Inflammatory macrophage treated with lipopolysaccharide for 4 hours (primary cell): ENCODE measurements around the gene ADGRV1.

ENCODE experiments used
- DNase-seq: peaks from one replicate; pipeline ENCODE4 v3.0.0-alpha.2; 2020

Gene ADGRV1, protein sequence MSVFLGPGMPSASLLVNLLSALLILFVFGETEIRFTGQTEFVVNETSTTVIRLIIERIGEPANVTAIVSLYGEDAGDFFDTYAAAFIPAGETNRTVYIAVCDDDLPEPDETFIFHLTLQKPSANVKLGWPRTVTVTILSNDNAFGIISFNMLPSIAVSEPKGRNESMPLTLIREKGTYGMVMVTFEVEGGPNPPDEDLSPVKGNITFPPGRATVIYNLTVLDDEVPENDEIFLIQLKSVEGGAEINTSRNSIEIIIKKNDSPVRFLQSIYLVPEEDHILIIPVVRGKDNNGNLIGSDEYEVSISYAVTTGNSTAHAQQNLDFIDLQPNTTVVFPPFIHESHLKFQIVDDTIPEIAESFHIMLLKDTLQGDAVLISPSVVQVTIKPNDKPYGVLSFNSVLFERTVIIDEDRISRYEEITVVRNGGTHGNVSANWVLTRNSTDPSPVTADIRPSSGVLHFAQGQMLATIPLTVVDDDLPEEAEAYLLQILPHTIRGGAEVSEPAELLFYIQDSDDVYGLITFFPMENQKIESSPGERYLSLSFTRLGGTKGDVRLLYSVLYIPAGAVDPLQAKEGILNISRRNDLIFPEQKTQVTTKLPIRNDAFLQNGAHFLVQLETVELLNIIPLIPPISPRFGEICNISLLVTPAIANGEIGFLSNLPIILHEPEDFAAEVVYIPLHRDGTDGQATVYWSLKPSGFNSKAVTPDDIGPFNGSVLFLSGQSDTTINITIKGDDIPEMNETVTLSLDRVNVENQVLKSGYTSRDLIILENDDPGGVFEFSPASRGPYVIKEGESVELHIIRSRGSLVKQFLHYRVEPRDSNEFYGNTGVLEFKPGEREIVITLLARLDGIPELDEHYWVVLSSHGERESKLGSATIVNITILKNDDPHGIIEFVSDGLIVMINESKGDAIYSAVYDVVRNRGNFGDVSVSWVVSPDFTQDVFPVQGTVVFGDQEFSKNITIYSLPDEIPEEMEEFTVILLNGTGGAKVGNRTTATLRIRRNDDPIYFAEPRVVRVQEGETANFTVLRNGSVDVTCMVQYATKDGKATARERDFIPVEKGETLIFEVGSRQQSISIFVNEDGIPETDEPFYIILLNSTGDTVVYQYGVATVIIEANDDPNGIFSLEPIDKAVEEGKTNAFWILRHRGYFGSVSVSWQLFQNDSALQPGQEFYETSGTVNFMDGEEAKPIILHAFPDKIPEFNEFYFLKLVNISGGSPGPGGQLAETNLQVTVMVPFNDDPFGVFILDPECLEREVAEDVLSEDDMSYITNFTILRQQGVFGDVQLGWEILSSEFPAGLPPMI (N-terminal part only)

DNA sequence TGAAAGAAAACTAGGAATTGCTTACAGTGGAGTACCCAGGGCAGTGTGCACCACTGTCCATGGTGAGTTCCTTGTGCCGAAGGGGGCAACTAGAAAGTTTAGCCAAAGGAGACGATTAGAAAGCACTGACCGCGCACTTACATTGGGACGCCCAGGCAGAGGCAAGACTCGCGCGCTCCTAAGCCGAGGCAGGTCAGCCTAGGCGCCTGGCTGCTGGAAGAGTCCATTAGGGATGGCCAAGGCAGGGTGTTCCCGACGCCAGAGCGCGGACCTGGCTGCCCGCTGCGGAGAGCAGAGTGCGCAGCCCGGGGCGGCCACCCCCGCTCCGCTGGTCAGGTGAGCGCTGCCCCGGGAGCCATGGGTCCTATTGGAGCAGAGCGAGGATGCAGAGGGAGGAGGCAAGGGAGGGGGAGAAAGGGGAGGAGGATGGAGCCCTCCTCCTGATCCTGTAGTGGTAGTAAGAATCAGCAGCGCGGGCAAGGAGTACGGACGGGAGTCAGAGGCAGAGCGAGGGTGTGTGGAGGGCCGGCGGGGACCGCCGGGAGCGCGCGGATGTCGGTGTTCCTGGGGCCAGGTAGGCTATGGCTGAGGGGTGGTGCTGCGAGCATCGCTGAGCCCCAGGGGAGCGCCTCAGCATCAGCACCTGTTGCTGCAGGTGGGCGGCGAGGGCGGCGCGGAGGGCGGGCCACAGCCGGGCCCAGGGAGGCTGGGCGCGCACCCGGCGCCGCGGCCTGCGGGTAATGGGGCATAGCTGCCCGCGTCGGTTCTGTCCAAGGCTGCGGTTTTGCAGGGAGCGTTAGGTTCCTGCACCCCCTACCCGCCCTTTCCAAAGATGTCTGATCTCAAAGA lies at the start of gene ADGRV1:
TSS of gene ADGRV1 (plus strand) at position 454 of the 849 bp plus-strand sequence. CDS start at position 553, 99 bp downstream.
- DNase-seq: no peak

GRCh38 chr5:90510438-90510837 lies 48.2 kb upstream of the ADGRV1 start:
- DNase-seq: no peak

- DNase-seq: no peak
Measured at GRCh38 chr5:90514520-90514919, 44.1 kb upstream of the ADGRV1 start.

- no peak for DNase-seq
Measured at GRCh38 chr5:90518661-90519060, 39.9 kb upstream of the ADGRV1 start.

- DNase-seq: no peak
Measured at GRCh38 chr5:90519081-90519480, 39.5 kb upstream of the ADGRV1 start.

DNA sequence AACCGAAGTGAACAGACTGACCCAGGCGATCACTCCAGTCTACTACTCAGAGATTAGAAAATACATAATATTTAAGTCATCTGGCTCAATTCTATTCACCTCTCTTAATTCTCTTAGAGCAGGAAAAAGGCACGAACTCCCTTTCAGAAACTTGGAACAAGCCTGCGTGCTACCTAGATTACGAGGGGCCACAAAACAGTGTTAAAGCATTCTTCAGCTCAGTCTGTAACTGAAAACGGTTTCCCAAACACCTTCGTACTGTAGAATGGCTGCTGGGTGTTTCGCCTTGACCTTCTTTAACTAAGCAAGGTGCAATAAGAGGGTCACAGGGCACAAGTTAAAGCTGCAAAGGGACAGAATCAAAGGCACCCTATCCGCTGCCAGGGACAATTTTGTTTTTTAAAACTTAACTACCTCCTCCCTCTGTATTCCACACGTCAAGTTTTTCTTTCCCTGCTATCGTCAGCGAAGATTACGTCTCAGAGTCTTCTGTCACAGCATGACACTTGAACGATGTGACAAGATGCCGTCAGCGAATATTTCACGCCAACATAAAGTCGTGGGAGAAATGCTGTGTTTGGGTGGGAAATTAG lies 29.9 kb upstream of the ADGRV1 start:
- DNase-seq: peak; percentile 66

- DNase-seq: peak; percentile 92
Measured at GRCh38 chr5:90529194-90529938, 29.2 kb upstream of the ADGRV1 start, which contains the start of gene LYSMD3. LYSMD3 (minus strand) TSS chr5:90529584; CDS start chr5:90525289, 4,295 bp downstream.

GRCh38 chr5:90529939-90530677 lies 28.5 kb upstream of the ADGRV1 start:
- peak; percentile 66 for DNase-seq

DNA sequence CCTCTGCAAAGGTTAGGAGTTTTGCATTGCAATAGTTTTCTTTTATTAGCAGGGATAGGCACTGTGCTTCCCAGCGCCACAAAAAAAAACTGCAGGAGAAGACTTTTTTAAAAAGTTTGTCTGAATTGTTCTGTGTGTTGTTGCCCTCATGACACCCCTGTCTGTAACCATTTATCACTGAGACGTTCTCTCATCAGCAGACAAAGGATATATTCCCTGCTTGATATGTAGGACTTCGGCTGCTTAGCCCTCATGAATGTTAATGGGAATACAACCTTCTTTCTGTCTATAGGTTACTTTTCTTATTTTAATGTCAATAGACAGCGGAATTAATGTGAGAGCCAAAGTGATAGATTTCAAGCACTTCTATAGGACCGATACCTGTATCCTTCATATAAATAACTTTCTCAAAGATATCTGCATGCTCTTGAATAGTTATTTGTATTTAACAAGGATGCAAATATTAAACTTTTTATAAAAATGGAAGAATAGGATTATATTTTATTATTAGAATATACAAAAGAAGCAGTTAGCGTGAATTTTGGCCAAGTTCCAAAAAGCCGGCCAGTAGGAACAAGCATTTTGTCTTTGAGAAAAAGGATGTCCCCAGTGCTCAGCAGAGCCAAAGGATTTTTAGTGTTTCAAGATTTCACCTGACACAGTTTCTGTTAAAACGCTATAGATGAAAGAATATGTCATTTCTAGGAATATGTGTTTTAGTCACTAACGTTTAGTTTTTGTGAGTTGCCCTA lies 27.7 kb upstream of the ADGRV1 start:
- DNase-seq: no peak

- DNase-seq: no peak
Measured at GRCh38 chr5:90533794-90534193, 24.8 kb upstream of the ADGRV1 start.

GRCh38 chr5:90534922-90535321 lies 23.7 kb upstream of the ADGRV1 start:
- DNase-seq: no peak

DNA sequence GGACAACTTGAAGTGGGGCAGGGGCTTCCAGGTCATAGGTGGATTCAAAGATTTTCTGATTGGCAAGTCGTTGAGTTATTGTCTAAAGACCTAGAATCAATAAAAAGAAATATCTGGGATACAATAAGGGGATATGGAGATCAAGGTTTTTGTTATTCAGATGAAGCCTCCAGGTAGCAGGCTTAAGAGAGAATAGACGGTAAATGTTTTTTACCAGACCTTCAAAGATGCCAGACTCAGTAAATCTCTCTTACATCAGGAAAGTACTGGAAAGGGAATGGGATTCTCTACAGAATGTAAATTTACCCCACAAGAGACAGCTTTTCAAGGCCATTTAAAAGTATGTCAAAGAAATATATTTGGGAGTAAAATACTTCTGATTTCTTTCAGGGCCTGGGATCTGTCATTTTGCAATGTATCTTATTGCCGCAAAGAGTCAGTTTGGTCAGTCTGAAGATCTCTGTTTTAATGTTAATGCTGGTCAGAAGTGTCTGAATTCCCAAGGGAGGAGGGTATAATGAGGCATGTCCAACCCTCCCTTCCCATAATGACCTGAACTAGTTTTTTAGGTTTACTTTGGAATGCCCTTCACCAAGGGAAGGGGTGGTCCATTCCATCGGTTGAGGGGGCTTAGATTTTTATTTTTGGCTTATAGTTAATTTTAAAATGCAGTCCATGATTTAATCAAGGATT lies 15.6 kb upstream of the ADGRV1 start:
- no peak for DNase-seq

DNA sequence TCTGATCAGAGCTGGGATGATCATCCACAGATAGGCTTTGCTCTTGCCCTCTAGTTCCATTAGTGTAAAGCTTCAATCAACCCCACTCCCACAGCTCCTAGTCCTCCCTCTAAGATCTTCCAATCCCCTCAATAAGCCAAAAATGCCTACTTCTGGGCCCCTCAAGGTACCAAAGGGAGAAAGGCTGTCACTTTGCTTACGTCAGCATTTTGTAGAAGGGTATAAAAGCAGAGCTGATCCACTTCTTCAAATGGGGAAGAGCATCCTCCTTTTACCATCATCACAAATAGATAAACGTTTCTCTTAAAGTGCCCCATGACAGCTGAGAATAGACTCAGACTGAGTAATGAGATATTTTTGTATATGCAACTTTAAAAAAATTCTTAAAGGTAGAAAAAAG lies 13.1 kb upstream of the ADGRV1 start:
- no peak for DNase-seq

DNA sequence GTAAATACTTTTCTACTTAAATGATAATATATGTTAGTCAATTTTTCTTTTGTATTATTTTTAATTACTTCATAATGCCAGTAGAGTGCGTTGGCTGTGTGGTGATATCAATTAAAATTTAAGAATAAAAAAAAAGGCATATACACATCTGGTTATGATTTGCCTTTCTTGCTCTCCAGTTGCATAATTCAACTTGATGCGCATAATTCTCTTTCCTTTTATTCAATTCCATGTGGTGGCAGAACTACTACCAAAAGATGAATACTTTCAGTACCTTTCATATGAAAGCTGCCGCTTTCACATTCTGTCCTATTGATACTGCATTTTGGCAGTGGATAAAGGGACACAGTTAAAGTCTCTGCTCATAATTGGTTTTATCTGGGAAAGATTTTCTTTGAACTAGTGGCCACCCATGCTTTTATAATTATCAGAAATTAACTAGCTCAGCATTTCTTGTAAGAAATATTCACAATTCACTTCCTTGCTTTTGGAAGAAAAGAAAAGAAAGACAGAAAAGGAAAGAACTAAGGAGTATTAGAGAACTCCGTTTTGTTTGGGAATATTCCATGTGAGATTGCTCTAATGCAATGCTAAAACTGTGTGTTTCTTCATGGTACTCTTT lies 12.3 kb upstream of the ADGRV1 start:
- no peak for DNase-seq

GRCh38 chr5:90547072-90547536 lies 11.5 kb upstream of the ADGRV1 start:
- no peak for DNase-seq

DNA sequence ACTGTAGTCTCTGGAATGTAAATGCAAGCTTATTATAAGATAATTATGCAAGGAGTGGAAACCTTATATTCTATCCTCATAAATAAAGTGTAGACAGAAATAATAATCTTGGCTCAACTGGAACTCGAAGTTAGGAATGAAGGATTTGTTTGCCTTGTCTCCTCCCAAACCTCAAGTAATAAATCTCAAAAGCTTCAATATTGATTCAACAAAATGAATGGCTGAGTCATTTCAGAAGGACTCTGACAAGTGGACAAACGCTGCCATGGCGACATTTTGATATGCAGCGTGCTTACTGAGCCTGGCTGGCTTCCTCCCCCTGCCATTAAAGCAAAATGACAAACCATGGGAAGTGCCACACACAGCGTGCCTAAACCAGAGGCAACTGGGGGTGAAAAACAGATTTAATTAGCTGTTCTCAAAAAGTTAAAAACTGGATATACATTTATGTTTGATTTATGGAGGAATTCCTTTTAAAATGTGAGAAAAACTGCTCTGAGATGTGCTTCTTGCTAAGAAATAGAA lies 10.5 kb upstream of the ADGRV1 start:
- DNase-seq: no peak

DNA sequence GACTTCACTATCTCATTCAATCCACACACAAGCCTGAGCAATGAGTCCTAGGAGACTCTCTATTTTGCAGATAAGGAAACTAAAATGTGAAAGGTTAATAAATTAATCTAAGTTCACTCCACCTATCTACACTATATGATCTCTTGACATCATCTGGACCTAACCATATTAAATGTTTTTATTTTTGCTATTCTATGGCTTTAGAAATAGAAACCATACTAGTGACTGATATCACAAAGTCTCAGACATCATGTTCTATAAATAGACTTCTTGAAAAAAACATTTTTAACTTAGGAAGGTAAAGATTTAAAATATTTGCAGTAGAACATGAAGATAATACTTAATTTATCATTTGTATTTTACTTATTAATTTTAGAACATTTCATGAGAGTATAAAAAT lies 9.4 kb upstream of the ADGRV1 start:
- DNase-seq: no peak
